Neural cell (in vitro differentiated cells): ENCODE results near the gene PLXNA4. TPM values are rescaled to one million over a fixed set of nuclear protein-coding genes. Genes with fewer than 3 reads are reported as not detected.

Source experiments
- H2AFZ ChIP-seq: fragments of 200-600, 300-800 bp; sonication (generic), shearing (Covaris generic); 2 replicates; pipeline ENCODE4 v1.6.0; 2014; ENCODE audit warnings: low read depth, mild to moderate bottlenecking, antibody characterized with exemption, low read length, moderate library complexity
- H3F3A ChIP-seq: fragments of 200-600 bp; shearing (Covaris generic); 2 replicates; pipeline ENCODE4 v1.6.1; 2016; ENCODE audit warnings: mild to moderate bottlenecking, moderate library complexity, mixed read lengths, antibody characterized with exemption, low read length; ENCODE audit not compliant: insufficient read depth, poor library complexity, severe bottlenecking
- H3K27ac ChIP-seq: fragments of 200-600, 300-800 bp; sonication (generic), shearing (Covaris generic); 2 replicates; pipeline ENCODE4 v1.5.1; 2014; ENCODE audit warnings: mild to moderate bottlenecking, low read length, moderate library complexity
- H3K27me3 ChIP-seq: fragments of 300-800, 200-600 bp; sonication (generic), shearing (Covaris generic); 2 replicates; pipeline ENCODE4 v1.6.0; 2014; ENCODE audit warnings: mild to moderate bottlenecking, low read depth, low read length, moderate library complexity; ENCODE audit not compliant: insufficient read depth
- H3K36me3 ChIP-seq: fragments of 300-800, 200-600 bp; sonication (generic), shearing (Covaris generic); 2 replicates; pipeline ENCODE4 v1.5.1; 2014; ENCODE audit warnings: mild to moderate bottlenecking, antibody characterized with exemption, low read length, moderate library complexity; ENCODE audit not compliant: insufficient read depth
- H3K4me2 ChIP-seq: fragments of 300-800, 200-600 bp; sonication (generic), shearing (Covaris generic); 2 replicates; pipeline ENCODE4 v1.6.0; 2014; ENCODE audit warnings: mild to moderate bottlenecking, low read length
- H3K4me3 ChIP-seq: fragments of 300-800, 200-600 bp; sonication (generic), shearing (Covaris generic); 2 replicates; pipeline ENCODE4 v1.5.1; 2014; ENCODE audit warnings: mild to moderate bottlenecking, low read length, moderate library complexity
- H3K79me2 ChIP-seq: fragments of 200-600 bp; shearing (Covaris generic); replicated peaks from 2 replicates; pipeline ENCODE4 v1.6.0; 2014; ENCODE audit warnings: mild to moderate bottlenecking, low read length, moderate library complexity; ENCODE audit not compliant: insufficient read depth
- H3K9ac ChIP-seq: fragments of 300-800, 200-600 bp; sonication (generic), shearing (Covaris generic); 2 replicates; pipeline ENCODE4 v1.6.1; 2016; ENCODE audit warnings: mild to moderate bottlenecking, low read length, mixed read lengths
- H3K9me2 ChIP-seq: fragments of 200-600 bp; shearing (Covaris generic); 2 replicates; pipeline ENCODE4 v1.6.1; 2016; ENCODE audit warnings: mild to moderate bottlenecking, low read length, mixed read lengths; ENCODE audit not compliant: insufficient read depth
- H3K9me3 ChIP-seq: fragments of 200-600, 300-800 bp; sonication (generic), shearing (Covaris generic); 2 replicates; pipeline ENCODE4 v1.6.1; 2016; ENCODE audit warnings: mild to moderate bottlenecking, mixed run types, low read length, moderate library complexity, mixed read lengths
- H4K20me1 ChIP-seq: fragments of 200-600 bp; shearing (Covaris generic); 2 replicates; pipeline ENCODE4 v1.6.1; 2016; ENCODE audit warnings: mild to moderate bottlenecking, mixed run types; ENCODE audit not compliant: insufficient read depth
- EP300 ChIP-seq: fragments of 450-650 bp; conservative IDR thresholded peaks from 2 replicates; pipeline ENCODE4 v1.6.1; 2014; ENCODE audit warnings: antibody characterized with exemption, mild to moderate bottlenecking, moderate library complexity; ENCODE audit not compliant: poor library complexity, severe bottlenecking
- EZH2 ChIP-seq: fragments of 200-600, 300-800 bp; shearing (Covaris generic), sonication (generic); IDR thresholded peaks from 2 replicates; pipeline ENCODE4 v1.6.1; 2014; ENCODE audit warnings: antibody characterized with exemption, low read length, borderline replicate concordance, mild to moderate bottlenecking; ENCODE audit not compliant: insufficient read depth, poor library complexity, severe bottlenecking
- MXI1 ChIP-seq: fragments of 450-650 bp; conservative IDR thresholded peaks from 2 replicates; pipeline ENCODE4 v1.6.1; 2014; ENCODE audit warnings: antibody characterized with exemption, mild to moderate bottlenecking; ENCODE audit not compliant: poor library complexity, severe bottlenecking
- POLR2AphosphoS5 ChIP-seq: IDR thresholded peaks from 2 replicates; pipeline ENCODE4 v1.6.1; 2012
- RAD21 ChIP-seq: fragments of 450-650 bp; conservative IDR thresholded peaks from 2 replicates; pipeline ENCODE4 v1.6.1; 2014; ENCODE audit warnings: antibody characterized with exemption, mild to moderate bottlenecking, moderate library complexity
- SMC3 ChIP-seq: fragments of 450-650 bp; conservative IDR thresholded peaks from 2 replicates; pipeline ENCODE4 v1.6.1; 2014; ENCODE audit warnings: antibody characterized with exemption, mild to moderate bottlenecking, moderate library complexity; ENCODE audit not compliant: poor library complexity
- TAF1 ChIP-seq: IDR thresholded peaks from 2 replicates; pipeline ENCODE4 v1.6.1; 2012; ENCODE audit warnings: low read depth
- polyA plus RNA-seq: library from polyadenylated mRNA; depleted of rRNA; stranded (reverse); fragments of >200 nt; gene quantifications from 2 replicates; pipeline ENCODE4 v1.2.3, GENCODE V29; 2014
- TF ChIP-seq, protein P1 (sequence below): IDR thresholded peaks from 2 replicates; pipeline ENCODE4 v1.6.1; 2012; ENCODE audit warnings: borderline replicate concordance
- TF ChIP-seq, protein P2 (sequence below): fragments of 450-650 bp; IDR thresholded peaks from 2 replicates; pipeline ENCODE4 v1.5.1; 2014; ENCODE audit warnings: antibody characterized with exemption, mild to moderate bottlenecking, moderate library complexity; ENCODE audit not compliant: poor library complexity, severe bottlenecking

The PLXNA4 gene
- polyA plus RNA-seq, 1 donor from 2014 or later: 7.2 TPM

DNA sequence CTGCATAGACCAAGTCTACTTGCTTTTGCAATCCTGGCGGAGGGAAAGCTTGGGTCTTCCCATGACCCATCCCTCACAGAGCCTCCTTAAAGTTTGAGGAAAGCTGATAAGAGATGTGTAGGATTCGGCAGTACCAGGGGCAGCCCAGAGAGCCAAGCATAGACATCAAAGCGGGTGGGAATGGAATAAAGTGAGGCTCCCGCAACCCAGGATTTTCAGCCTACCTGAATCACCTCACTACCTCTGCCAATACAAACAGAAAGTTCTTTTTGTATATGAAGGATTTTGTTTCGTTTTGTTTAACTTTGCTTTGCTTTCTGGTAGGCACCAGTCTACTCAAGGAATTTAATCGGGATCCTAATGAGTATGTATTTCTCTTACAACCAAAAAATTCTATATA lies 451.7 kb downstream of the PLXNA4 start:
- Histone ChIP-seq H3K9ac (no peak overlapping the region), H2AFZ (no peak overlapping the region), H3K27me3 (no peaks in the 10 kb centered on the region), H3K4me2 (no peak overlapping the region), H3K9me3 (no peaks in the 10 kb centered on the region), H3K27ac (no peak overlapping the region), H3K79me2 (no peaks in the 10 kb centered on the region), H3K36me3 (no peaks in the 10 kb centered on the region), H3K4me3 (no peak overlapping the region), H3K9me2 (no peaks in the 10 kb centered on the region), H4K20me1 (no peaks in the 10 kb centered on the region), H3F3A (no peaks in the 10 kb centered on the region)
- TF ChIP-seq, protein P1, sequence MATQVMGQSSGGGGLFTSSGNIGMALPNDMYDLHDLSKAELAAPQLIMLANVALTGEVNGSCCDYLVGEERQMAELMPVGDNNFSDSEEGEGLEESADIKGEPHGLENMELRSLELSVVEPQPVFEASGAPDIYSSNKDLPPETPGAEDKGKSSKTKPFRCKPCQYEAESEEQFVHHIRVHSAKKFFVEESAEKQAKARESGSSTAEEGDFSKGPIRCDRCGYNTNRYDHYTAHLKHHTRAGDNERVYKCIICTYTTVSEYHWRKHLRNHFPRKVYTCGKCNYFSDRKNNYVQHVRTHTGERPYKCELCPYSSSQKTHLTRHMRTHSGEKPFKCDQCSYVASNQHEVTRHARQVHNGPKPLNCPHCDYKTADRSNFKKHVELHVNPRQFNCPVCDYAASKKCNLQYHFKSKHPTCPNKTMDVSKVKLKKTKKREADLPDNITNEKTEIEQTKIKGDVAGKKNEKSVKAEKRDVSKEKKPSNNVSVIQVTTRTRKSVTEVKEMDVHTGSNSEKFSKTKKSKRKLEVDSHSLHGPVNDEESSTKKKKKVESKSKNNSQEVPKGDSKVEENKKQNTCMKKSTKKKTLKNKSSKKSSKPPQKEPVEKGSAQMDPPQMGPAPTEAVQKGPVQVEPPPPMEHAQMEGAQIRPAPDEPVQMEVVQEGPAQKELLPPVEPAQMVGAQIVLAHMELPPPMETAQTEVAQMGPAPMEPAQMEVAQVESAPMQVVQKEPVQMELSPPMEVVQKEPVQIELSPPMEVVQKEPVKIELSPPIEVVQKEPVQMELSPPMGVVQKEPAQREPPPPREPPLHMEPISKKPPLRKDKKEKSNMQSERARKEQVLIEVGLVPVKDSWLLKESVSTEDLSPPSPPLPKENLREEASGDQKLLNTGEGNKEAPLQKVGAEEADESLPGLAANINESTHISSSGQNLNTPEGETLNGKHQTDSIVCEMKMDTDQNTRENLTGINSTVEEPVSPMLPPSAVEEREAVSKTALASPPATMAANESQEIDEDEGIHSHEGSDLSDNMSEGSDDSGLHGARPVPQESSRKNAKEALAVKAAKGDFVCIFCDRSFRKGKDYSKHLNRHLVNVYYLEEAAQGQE: no peak
- TF ChIP-seq EZH2 (no peak), MXI1 (no peak), RAD21 (no peak), POLR2AphosphoS5 (no peak), EP300 (no peak), TAF1 (no peak), SMC3 (no peak)
- TF ChIP-seq, protein P2, sequence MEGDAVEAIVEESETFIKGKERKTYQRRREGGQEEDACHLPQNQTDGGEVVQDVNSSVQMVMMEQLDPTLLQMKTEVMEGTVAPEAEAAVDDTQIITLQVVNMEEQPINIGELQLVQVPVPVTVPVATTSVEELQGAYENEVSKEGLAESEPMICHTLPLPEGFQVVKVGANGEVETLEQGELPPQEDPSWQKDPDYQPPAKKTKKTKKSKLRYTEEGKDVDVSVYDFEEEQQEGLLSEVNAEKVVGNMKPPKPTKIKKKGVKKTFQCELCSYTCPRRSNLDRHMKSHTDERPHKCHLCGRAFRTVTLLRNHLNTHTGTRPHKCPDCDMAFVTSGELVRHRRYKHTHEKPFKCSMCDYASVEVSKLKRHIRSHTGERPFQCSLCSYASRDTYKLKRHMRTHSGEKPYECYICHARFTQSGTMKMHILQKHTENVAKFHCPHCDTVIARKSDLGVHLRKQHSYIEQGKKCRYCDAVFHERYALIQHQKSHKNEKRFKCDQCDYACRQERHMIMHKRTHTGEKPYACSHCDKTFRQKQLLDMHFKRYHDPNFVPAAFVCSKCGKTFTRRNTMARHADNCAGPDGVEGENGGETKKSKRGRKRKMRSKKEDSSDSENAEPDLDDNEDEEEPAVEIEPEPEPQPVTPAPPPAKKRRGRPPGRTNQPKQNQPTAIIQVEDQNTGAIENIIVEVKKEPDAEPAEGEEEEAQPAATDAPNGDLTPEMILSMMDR: no peak

DNA sequence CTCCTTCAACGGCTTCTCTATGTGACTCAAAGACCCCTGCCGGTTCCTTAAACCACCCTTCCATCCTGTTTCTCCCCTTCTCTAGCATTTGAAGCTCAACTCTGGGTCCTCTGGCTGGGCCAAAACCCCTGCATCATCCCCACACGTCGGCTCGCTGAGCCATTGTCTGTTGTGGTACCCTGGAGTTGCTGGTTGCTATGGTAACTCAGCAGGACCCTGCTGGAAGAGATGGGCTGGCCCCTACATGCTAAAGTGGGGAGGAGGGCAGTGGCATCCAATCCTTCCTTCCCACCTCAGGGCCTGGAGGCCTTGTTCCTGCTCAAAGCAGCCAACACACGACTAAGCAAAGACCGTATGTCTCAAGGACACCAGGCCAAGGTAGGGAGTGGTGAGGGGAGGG lies 452.5 kb downstream of the PLXNA4 start:
- H3K27ac ChIP-seq: peak overlapping the region; percentile 39
- H3K4me2 ChIP-seq: peak overlapping the region; percentile 14
- TF ChIP-seq SMC3: no peak
- no peak for TF ChIP-seq MXI1
- no peak for TF ChIP-seq POLR2AphosphoS5
- TF ChIP-seq, protein P2: no peak
- no peak for TF ChIP-seq EZH2
- TF ChIP-seq, protein P1: no peak
- peak; percentile 12 for TF ChIP-seq EP300

More for the DNA sequence above, 452.5 kb downstream of the PLXNA4 start:
- no peak overlapping the region for H3K9ac ChIP-seq
- no peak overlapping the region for H2AFZ ChIP-seq
- peak overlapping the region; percentile 15 for H3K4me3 ChIP-seq
- H3K36me3 ChIP-seq: no peaks in the 10 kb centered on the region
- no peaks in the 10 kb centered on the region for H4K20me1 ChIP-seq
- H3K79me2 ChIP-seq: no peaks in the 10 kb centered on the region
- no peaks in the 10 kb centered on the region for H3K9me2 ChIP-seq
- H3F3A ChIP-seq: no peaks in the 10 kb centered on the region
- H3K9me3 ChIP-seq: no peaks in the 10 kb centered on the region
- no peaks in the 10 kb centered on the region for H3K27me3 ChIP-seq
